ENCODE data around the gene RDH13. TPM values are rescaled to one million over a fixed set of nuclear protein-coding genes. Genes with fewer than 3 reads are reported as not detected.

RDH13 gene
- total RNA-seq, 1 donor from 2014 or later = 85.7 TPM

GRCh38 chr19:55089342-55089944 lies 26.5 kb upstream of the RDH13 start:
- peaks cover 20% of the 10 kb centered on the region for H3K27me3 Mint-ChIP-seq (ENCODE audit: low read depth)
- no peak for TF ChIP-seq CTCF (IDR thresholded peaks at IDR 0.05; ENCODE audit: unreplicated experiment)
- H3K4me1 Mint-ChIP-seq = peaks cover 30% of the 10 kb centered on the region
- H3K27ac Mint-ChIP-seq = peak overlapping the region; percentile 34
- DNase-seq (ENCODE audit: low spot score in 2 of 2, unreplicated experiment in 2 of 2) = no peak
- no peaks in the 10 kb centered on the region for H3K9me3 Mint-ChIP-seq
- H3K4me3 Mint-ChIP-seq = no peak overlapping the region
- H3K36me3 Mint-ChIP-seq = peaks cover 5% of the 10 kb centered on the region

GRCh38 chr19:55088543-55089341 lies 25.8 kb upstream of the RDH13 start:
- Mint-ChIP-seq H3K9me3 (no peaks in the 10 kb centered on the region), H3K27ac (peak overlapping the region; percentile 73), H3K4me3 (peak overlapping the region; percentile 55), H3K27me3 (ENCODE audit: low read depth) (peaks cover 26% of the 10 kb centered on the region), H3K4me1 (peaks cover 30% of the 10 kb centered on the region), H3K36me3 (peaks cover 5% of the 10 kb centered on the region)
- TF ChIP-seq CTCF (IDR thresholded peaks at IDR 0.05; ENCODE audit: unreplicated experiment) = peak; percentile 93
- DNase-seq (ENCODE audit: low spot score in 2 of 2, unreplicated experiment in 2 of 2) = peak; percentile 74 to 94

GRCh38 chr19:55088021-55088451 lies 25.1 kb upstream of the RDH13 start:
- peak overlapping the region; percentile 55 for H3K4me3 Mint-ChIP-seq

GRCh38 chr19:55087542-55087901 lies 24.6 kb upstream of the RDH13 start:
- no peak for DNase-seq (ENCODE audit: low spot score in 2 of 2, unreplicated experiment in 2 of 2)
- H3K27me3 Mint-ChIP-seq (ENCODE audit: low read depth) = peaks cover 34% of the 10 kb centered on the region
- peaks cover 5% of the 10 kb centered on the region for H3K36me3 Mint-ChIP-seq
- H3K4me3 Mint-ChIP-seq = peak overlapping the region; percentile 64
- no peak for TF ChIP-seq CTCF (IDR thresholded peaks at IDR 0.05; ENCODE audit: unreplicated experiment)
- H3K27ac Mint-ChIP-seq = peak overlapping the region; percentile 48
- H3K4me1 Mint-ChIP-seq = peaks cover 30% of the 10 kb centered on the region
- H3K9me3 Mint-ChIP-seq = no peaks in the 10 kb centered on the region

More at GRCh38 chr19:55088021-55088451, 25.1 kb upstream of the RDH13 start:
- Mint-ChIP-seq H3K4me1 (peaks cover 30% of the 10 kb centered on the region), H3K27me3 (ENCODE audit: low read depth) (peaks cover 29% of the 10 kb centered on the region), H3K9me3 (no peaks in the 10 kb centered on the region), H3K27ac (peak overlapping the region; percentile 73), H3K36me3 (peaks cover 5% of the 10 kb centered on the region)
- DNase-seq (ENCODE audit: low spot score in 2 of 2, unreplicated experiment in 2 of 2) = no peak
- TF ChIP-seq CTCF (IDR thresholded peaks at IDR 0.05; ENCODE audit: unreplicated experiment) = no peak

GRCh38 chr19:55086730-55087541 lies 24.0 kb upstream of the RDH13 start:
- H3K9me3 Mint-ChIP-seq = no peaks in the 10 kb centered on the region
- peaks cover 30% of the 10 kb centered on the region for H3K4me1 Mint-ChIP-seq
- no peak for TF ChIP-seq CTCF (IDR thresholded peaks at IDR 0.05; ENCODE audit: unreplicated experiment)
- DNase-seq (ENCODE audit: low spot score in 2 of 2, unreplicated experiment in 2 of 2) = peak; percentile 70 to 83
- peaks cover 38% of the 10 kb centered on the region for H3K27me3 Mint-ChIP-seq (ENCODE audit: low read depth)
- H3K4me3 Mint-ChIP-seq = peak overlapping the region; percentile 64
- peaks cover 5% of the 10 kb centered on the region for H3K36me3 Mint-ChIP-seq
- peak overlapping the region; percentile 48 for H3K27ac Mint-ChIP-seq

Measured in mesothelial cell of epicardium (in vitro differentiated cells).